ENCODE data around the gene MERTK.
"Not testable (repeated sequence)": the region's sequence is repeated elsewhere in the genome, so short reads cannot be mapped to it uniquely, and the experiment has no call there.

MERTK gene

GRCh38 chr2:111946294-111947114 lies 48.1 kb downstream of the MERTK start:
- DNase-seq, result no peak

GRCh38 chr2:111947219-111947618 lies 48.8 kb downstream of the MERTK start:
- DNase-seq, result no peak

- DNase-seq, result no peak
These were observed 50.4 kb downstream of the MERTK start for GRCh38 chr2:111948832-111949231.

GRCh38 chr2:111950236-111950635 lies 51.8 kb downstream of the MERTK start:
- DNase-seq, result no peak

- DNase-seq, result no peak
These were observed 53.1 kb downstream of the MERTK start for GRCh38 chr2:111951486-111951885.

GRCh38 chr2:111952871-111953452 lies 54.6 kb downstream of the MERTK start:
- no peak for DNase-seq

GRCh38 chr2:111954602-111955332 lies 56.4 kb downstream of the MERTK start:
- DNase-seq, result no peak

GRCh38 chr2:111957872-111958354 lies 59.5 kb downstream of the MERTK start:
- no peak for DNase-seq

- DNase-seq, result no peak
These were observed 60.5 kb downstream of the MERTK start for GRCh38 chr2:111958901-111959300.

- no peak for DNase-seq
These were observed 63.3 kb downstream of the MERTK start for GRCh38 chr2:111961663-111962062.

- not testable (repeated sequence) for DNase-seq
These were observed 64.7 kb downstream of the MERTK start for GRCh38 chr2:111963086-111963485.

- DNase-seq, result not testable (repeated sequence)
These were observed 65.1 kb downstream of the MERTK start for GRCh38 chr2:111963508-111963907.

GRCh38 chr2:111965062-111965461 lies 66.7 kb downstream of the MERTK start:
- DNase-seq, result no peak

- DNase-seq, result no peak
These were observed 67.8 kb downstream of the MERTK start for GRCh38 chr2:111966241-111966640.

- DNase-seq, result no peak
These were observed 68.6 kb downstream of the MERTK start for GRCh38 chr2:111967018-111967417.

- DNase-seq, result no peak
These were observed 72.0 kb downstream of the MERTK start for GRCh38 chr2:111970453-111970852.

GRCh38 chr2:111972955-111973565 lies 74.7 kb downstream of the MERTK start:
- DNase-seq, result no peak

GRCh38 chr2:111973701-111974100 lies 75.3 kb downstream of the MERTK start:
- DNase-seq, result no peak

- DNase-seq, result no peak
These were observed 76.7 kb downstream of the MERTK start for GRCh38 chr2:111975053-111975552.

GRCh38 chr2:111975819-111976218 lies 77.4 kb downstream of the MERTK start:
- DNase-seq, result no peak

- no peak for DNase-seq
These were observed 78.8 kb downstream of the MERTK start for GRCh38 chr2:111977240-111977639.

- no peak for DNase-seq
These were observed 80.2 kb downstream of the MERTK start for GRCh38 chr2:111978452-111979170.

All from NCI-H187 (cell line).